HG03520 (cell line): ENCODE measurements around the gene WDPCP.
"Not testable (repeated sequence)": the region's sequence is repeated elsewhere in the genome, so short reads cannot be mapped to it uniquely, and the experiment has no call there.

ENCODE experiments used
- ATAC-seq: cut with Tn5 transposase; IDR thresholded peaks from one replicate; pipeline ENCODE4 v1.9.1; 2021; ENCODE audit warnings: mild to moderate bottlenecking, moderate library complexity; ENCODE audit not compliant: unreplicated experiment

WDPCP gene

DNA sequence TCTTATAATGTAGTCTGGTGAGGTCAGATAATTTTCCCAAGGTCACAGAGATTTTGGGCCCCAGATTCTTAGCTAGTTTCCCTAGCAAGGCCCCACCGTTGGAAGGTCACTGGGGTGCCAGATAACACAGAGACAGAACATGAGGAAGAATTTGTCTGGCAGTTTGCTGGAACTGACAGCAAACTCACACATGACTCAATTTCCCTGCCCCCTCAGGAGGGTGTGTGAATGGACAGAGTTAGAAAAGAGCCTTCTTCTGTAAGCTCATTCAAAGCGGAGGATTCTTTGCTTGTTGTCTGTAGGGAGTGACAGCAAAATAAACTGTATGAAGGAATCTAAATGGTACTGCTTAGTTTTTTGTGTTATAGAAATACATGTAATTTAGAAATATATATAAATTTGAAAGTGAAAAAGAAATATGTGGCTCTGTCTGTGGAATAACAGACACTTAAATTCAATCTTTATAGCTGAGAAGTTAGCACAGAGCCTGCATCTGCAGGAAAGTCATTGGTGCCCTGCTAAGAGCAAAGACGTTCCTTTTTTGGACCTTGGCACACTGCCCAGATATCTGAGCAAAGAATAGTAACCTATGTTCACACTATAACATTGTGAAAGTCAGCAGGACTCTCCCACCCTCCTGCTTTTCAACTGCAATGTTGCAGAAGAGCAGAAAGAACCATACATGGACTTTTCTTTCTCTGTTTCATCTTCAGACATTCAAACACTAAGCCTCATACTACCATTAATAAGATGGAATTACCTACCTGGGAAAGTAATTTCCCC, 2.5 kb upstream of the WDPCP start:
- no peak for ATAC-seq

DNA sequence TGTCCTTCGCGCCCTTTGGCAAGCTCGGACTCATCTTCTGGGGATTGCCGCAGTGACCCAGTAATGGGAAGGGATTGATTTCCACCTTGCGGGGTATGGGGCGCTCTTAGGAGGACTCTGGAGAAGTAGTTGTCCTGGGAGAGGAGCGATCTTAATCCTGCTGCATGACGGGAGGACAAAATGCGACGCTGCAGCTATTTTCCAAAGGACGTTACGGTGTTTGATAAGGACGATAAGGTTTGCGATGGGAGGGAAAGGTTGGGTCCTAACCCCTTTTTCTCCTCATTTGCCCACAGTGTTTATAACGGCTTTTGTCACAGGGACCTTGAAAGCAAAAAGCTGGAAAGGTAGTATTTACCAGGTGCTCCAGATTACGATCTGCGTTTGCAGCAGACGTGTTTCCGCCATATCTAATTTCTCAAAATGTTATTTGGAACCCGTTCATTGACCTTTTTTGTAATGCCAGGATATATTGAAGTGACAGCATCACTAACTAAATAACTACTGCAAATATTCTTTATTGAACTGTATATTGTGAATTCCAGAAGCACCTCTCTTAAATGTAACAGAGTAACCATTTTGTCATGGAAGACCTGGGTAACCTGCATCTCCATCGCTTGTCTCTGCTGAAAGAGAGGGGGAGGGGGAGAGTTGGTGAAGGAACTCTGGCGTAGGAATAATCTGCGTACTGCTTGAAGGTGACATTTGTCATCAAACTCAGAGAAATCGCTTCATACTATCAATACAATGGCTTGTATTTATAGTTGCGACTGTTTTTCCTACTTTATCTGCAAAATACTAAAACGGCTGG, 1.1 kb upstream of the WDPCP start:
- no peak for ATAC-seq

DNA sequence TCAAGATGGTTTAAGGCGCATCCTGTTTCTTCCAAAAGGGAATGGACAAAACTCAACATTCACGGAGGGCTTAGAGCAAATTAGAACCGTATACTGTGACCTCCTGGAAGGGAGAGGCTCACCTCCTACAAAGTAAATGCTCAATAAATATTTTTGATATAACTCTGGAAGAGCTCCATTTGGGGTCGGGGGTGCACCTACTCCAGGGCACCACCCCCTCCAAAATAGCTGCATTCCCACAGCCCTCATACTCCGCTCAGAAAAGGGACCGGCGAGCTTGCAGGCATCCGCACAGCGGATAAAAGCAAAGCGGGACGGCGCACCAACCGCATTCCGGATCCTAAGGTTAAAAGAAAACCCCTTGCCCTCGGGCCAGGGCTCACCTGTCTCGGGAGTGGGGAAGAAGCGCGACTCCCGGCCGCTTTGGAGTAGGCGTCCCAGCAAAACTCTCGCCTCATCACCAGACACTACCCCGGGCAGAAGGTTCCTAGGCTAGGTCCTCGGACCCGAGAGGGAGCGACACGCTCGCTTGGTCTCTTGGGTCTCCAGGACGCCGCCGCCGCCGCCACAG, 378 bp downstream of the WDPCP start:
- no peak for ATAC-seq

DNA sequence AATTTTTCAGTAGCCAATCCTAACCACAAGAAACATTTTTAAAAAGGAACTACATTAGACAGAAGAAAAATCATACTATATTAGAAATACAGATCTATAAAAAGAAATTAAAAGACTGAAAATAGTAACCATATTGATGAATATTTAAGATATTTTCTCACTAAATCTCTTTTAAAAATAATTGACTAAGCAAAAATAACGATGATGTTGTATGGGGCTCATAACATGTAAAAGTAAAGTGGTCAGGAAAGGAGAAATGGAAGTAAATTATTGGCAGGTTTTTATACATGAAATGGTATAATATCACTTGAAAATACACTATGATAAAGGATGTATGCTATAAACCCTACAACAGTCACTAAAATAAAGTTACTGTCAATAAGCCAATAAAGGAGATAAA, 5.4 kb downstream of the WDPCP start:
- no peak for ATAC-seq

DNA sequence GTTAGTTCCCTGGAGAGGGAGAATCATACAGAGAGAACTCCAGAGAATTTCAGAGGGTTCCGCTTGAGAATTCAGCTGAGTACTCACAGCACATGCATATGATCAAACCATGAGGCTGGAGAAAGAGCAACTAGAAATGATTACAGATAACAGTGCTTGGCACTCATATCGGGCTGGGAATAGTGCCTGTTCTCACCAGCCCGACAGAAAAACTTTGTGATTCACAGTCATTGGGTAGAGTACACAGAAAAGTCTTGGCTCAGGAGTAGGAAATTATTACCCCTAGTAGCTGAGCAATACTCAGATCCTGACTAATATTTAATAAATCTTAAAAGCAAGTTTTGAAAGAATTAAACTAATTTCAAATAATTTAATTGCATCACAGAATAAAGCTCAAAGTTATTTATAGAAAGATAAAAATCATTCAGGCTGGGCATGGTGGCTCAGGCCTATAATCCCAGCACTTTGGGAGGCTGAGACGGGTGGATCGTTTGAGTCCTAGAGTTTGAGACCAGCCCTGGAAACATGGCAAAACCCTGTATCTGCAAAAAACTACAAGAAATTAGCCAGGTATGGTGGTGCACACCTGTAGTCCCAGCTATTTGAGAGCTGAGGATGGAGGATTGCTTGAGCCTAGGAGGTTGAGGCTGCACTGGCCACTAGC, 6.8 kb downstream of the WDPCP start:
- no peak for ATAC-seq

DNA sequence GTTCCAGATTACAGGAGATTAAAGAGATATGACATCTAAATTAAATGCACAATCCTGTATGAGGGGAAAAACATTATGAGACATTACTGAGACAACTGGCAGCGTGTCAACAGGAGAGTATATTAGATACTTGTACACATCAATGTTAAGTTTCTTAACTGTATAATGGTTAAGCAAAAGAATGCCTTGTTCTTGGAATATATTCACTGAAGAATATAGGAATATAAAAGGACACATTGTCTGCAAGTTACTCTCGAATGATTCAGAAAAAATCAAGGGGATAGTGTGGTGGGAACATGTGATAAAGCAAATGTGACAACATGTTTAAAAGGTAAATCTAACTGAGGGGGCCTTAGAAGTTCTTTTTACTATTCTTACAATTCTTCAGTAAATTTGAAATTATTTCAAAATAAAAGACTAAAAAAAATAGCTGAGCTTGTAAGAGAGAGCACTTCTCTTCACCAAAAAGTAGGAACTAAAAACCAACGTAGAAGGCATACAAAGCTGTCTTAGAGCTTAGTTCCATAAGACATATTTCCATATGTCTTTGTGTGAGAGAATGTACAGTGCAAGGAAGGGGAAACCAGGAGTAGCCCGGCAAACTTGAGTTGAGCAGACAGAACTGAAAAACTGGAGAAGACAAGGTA, 7.5 kb downstream of the WDPCP start:
- ATAC-seq, result no peak

DNA sequence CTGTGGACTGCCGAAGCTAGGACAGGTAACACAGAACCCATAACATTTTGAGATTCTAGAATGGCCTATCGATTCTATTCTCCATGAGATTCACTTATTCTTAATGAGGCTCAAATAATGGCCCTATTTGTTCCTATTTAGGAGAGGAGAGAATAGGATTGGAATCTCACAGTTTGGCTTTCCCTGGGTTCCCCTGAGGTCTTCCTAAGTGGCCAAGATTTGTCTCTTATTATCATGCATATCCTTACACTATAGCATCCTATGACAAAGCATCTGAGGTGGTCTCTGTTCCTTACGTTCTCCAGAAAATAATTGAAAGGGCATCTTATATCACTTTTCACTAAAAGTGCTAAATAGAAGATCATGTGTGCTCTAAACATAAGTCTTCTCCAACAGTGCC, 9.5 kb downstream of the WDPCP start:
- no peak for ATAC-seq

DNA sequence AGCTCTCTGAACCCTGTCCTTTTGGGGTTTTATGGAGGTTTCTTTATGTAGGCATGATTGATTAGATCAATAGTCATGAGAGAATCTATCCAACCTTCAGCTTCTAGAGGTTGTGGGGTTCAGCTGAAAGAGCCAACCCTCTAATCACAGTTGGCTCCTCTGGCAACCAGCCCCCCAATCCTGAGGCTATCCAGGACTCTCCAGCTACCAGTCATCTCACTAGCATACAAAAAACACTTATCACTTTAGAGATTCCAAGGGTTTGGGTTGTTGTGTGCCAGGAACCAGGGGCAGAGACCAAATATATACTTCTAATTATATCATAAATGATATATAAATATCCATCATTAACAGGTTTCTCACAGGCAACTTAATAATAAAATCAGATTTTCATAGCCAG, 11.7 kb downstream of the WDPCP start:
- ATAC-seq, result no peak

DNA sequence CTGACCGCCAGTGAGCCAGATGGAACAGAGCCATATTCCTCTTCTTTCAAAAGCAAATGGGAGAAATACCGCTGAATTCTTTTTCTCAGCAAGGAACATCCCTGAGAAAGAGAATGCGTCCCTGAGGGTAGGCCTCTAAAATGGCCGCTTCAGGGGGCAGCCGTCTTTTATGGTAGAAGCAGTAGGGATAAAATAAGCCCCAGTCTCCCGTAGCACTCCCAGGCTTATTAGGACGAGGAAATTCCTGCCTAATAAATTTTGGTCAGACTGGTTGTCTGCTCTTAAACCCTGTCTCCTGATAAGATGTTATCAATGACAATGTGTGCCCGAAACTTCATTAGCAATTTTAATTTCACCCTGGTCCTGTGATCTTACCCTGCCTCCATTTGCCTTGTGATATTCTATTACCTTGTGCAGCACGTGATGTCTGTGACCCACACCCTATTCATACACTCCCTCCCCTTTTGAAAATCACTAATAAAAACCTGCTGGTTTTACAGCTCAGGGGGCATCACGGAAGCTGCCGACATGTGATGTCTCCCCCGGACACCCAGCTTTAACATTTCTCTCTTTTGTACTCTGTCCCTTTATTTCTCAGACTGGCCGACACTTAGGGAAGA, 14.4 kb downstream of the WDPCP start:
- not testable (repeated sequence) for ATAC-seq

DNA sequence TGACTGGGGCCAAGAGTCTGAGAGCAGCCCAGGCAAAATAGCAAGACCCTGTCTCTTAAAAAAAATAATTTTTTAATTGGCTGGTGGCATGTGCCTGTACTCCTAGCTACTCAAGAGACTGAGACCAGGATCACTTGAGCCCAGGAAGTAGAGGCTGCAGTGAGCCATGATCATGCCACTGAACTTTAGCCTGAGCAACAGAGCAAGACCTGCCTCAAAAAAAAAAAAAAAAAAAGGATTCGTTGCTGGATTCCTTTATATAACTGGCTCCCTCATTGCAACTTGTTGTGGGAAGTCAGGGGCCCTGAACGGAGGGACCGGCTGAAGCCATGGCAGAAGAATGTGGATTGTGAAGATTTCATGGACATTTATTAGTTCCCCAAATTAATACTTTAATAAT, 15.3 kb downstream of the WDPCP start:
- not testable (repeated sequence) for ATAC-seq

DNA sequence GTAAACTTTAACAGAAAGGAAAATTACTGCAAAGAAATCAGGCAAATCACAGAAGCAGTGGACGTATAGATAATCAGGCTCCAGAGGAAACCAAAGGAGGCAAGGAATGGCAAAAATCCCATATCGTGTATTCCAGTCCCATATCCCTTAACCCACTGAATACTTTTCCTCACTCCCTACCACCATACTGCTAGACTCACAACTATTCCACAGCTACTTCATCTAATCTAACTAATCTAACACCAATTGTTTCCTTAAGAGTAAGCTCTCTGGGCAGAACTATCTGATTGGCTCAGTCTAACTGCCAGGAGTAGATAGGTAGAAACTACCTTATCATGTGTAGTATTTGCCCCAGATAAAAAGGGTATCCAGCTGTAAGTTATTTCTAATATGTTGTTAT, 16.3 kb downstream of the WDPCP start:
- no peak for ATAC-seq

DNA sequence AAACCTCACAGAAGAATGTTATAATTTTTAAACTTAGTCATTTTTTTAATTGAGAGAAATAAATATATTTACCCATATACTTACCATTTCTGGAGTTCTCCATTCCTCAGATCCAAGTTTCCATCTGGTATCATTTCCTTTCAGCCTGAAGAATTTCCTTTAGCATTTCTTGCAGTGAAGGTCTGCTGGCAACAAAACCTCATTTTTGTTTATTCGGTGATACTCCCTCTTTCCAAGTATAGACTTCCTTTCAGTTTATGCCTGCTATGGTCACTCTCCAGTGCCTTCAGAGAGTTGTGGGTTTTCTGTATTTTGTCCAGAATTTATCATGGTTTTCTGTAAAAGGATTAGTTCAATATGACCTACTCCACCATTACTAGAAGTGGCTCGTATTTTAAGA, 17.0 kb downstream of the WDPCP start:
- ATAC-seq, result no peak

DNA sequence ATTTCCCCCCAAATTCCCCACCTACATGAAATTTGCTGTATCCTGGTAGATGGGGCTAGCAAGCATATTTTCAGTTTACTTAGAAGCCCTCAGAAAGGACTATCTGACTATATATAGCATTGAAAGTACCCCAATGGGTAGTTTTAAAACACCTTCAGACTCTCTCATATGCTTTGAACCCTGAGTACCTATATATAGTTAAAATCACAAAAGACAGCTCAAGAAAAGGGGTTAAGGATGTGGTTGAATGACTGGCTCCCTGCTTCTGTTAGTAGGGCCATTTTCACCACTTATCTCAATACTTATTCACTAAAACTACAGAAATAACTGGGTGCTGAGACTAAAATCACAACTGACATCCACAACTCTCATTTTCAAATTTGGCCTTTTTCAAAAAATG, 18.5 kb downstream of the WDPCP start:
- peak; percentile 67 for ATAC-seq

DNA sequence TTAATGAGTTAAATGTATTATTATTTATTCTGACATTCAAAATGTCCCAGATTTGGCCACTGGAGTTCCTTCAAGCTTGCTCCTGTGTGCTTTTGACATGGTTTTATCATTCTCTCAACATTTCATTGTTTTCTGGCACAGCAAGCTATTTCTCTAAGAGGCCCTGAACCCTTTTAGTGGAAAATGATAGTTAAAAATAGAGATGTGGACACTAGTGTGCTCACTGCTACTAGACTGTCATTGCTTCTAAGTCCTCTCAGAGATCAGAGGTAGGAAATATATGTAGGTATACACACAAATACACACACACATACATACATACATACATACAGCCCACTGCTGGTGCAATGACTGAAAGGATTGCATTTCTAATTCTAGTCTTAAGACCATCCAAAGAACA, 25.5 kb downstream of the WDPCP start:
- ATAC-seq, result no peak

DNA sequence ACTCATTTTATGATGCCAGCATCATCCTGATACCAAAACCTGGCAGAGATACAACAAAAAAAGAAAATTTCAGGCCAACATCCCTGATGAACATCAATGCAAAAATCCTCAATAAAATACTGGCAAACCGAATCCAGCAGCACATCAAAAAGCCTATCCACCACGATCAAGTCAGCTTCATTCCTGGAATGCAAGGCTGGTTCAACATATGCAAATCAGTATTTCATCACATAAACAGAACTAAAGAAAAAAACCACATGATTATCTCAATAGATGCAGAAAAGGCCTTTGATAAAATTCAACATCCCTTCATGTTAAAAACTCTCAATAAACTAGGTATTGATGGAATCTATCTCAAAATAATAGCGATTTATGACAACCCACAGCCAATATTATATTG, 29.4 kb downstream of the WDPCP start:
- ATAC-seq, result not testable (repeated sequence)

DNA sequence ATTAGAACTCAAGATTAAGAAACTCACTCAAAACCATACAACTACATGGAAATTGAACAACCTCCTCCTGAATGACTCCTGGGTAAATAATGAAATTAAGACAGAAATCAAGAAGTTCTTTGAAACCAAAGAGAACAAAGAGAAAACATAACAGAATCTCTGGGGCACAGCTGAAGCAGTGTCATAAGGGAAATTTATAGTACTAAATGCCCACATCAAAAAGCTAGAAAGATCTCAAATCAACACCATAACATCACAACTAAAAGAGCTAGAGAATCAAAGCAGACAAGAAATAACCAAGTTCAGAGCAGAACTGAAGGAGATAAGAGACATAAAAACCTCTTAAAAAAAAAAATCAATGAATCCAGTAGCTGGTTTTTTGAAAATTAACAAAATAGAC, 30.5 kb downstream of the WDPCP start:
- not testable (repeated sequence) for ATAC-seq

DNA sequence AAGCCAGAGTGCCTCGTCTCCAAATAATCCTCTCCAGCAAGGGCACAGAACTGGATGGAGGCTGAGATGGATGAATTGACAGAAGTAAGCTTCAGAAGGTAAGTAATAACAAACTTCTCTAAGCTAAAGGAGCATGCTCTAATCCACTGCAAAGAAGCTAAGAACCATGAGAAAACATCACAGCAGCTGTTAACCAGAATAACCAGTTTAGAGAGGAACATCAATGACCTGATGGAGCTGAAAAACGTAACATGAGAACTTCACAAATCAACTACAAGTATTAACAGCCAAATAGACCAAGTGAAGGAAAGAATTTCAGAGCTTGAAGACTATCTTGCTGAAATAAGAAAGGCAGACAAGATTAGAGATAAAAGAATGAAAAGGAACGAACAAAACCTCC, 32.3 kb downstream of the WDPCP start:
- no peak for ATAC-seq

DNA sequence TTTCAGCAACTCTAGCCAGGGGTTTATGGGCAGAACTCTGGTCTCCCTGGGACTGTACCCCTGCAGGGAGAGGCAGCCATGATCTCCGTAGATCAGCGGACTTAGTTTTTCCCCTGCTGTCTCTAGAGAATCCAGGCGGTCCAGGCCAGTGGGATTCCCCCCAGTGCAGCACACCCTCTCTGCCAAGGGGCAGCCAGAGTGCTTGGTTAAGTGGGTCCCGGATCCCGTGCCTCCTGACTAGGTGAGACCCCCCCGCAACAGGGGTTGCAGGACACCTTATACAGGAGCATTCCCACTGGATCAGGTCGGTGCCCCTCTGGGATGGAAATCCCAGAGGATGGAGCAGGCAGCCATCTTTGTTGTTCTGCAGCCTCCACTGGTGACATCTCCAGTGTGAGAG, 33.0 kb downstream of the WDPCP start:
- ATAC-seq, result no peak

DNA sequence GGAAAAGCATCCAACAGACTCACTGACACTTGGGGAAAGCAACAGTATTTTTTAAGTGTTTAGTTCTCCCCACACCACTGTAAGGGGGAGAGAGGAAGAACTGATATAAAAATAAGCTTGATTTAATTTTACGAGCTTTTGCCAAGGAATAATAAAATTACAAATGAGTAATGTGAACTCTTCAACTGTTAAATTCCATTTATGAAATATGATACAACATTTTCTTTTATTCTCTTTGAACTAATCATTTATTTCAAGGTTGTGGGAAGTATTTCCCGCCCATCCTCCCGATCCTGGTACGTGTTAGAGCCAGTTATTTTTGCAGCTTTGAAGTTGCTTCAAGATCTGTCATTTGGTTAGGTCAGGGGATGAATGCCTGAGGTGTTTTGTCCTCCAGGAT, 35.2 kb downstream of the WDPCP start:
- ATAC-seq, result no peak

DNA sequence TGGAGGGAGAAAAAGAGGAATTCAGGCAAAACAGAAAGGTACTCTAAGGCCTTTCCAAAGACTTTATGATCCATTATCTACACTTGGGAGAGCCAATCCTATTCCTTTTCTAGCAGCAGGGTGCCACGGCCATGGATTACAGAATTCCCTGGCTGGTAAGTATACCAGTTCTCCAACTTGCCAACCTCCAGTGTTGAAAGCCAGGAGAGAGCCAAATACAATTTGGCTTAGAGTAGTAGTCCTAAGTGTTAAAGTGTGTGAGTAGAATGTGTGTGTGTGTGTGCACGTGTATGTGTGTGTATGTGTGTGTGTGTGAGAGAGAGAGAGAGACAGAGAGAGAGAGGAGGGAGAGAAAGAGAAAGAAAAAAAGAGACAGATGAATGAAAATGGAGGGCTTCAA, 43.3 kb downstream of the WDPCP start:
- no peak for ATAC-seq
